SK-N-SH (cell line): ENCODE measurements around the gene AKTIP. TPM values are rescaled to one million over a fixed set of nuclear protein-coding genes. Genes with fewer than 3 reads are reported as not detected.

Source experiments
- CTCF ChIA-PET: fragments of 300-600, 350-600 bp; formaldehyde crosslinking; extraction: SDS; loops from one replicate; lab custom pipeline; 2021; lab: Yijun Ruan, JAX
- POLR2A ChIA-PET: fragments of 350-600 bp; sonication (Branson Sonifier 250); formaldehyde crosslinking; extraction: SDS; loops from one replicate; lab custom pipeline; 2020; ENCODE audit warnings: antibody characterized with exemption, inconsistent platforms; lab: Yijun Ruan, JAX
- DNase-seq: peaks from one replicate; pipeline ENCODE4 v3.0.0; 2012
- H2AFZ ChIP-seq: fragments of 200-600 bp; sonication (generic); 2 replicates; pipeline ENCODE4 v1.8.1; 2016; ENCODE audit warnings: antibody characterized with exemption, mild to moderate bottlenecking, low read depth
- H3F3A ChIP-seq: fragments of 200-600 bp; sonication (generic); replicated peaks from 2 replicates; pipeline ENCODE3; 2016; ENCODE audit warnings: antibody characterized with exemption, mild to moderate bottlenecking; ENCODE audit not compliant: insufficient read depth
- H3K27ac ChIP-seq, 2 experiments: fragments of 200-500 bp in 1 of 2; fragments of 200-600 bp in 1 of 2; sonication (Bioruptor generic) in 1 of 2; sonication (generic), shearing (Covaris generic) in 1 of 2; 2 replicates each; pipeline versions ENCODE4 v1.5.1 to v1.6.1; 2014 to 2016; ENCODE audit warnings: low read depth in 2 of 2, inconsistent platforms in 1 of 2, low read length in 1 of 2, mild to moderate bottlenecking in 1 of 2, mixed read lengths in 1 of 2
- H3K27me3 ChIP-seq: fragments of 200-600 bp; sonication (generic), shearing (Covaris generic); 2 replicates; pipeline ENCODE4 v1.6.1; 2016; ENCODE audit warnings: mixed run types; ENCODE audit not compliant: insufficient read depth
- H3K36me3 ChIP-seq, 2 experiments: fragments of 200-500 bp in 1 of 2; fragments of 200-600 bp in 1 of 2; sonication (Bioruptor generic) in 1 of 2; sonication (generic) in 1 of 2; replicated peaks in 1 of 2; 2 replicates each; pipeline versions ENCODE3 to v1.5.1; 2014 to 2016; ENCODE audit warnings: low read length in 1 of 2, mild to moderate bottlenecking in 1 of 2; ENCODE audit not compliant: insufficient read depth in 2 of 2, control insufficient read depth in 1 of 2
- H3K4me1 ChIP-seq, 2 experiments: fragments of 200-500 bp in 1 of 2; fragments of 200-600 bp in 1 of 2; sonication (Bioruptor generic) in 1 of 2; sonication (generic), shearing (Covaris generic) in 1 of 2; 2 replicates each; pipeline versions ENCODE4 v1.5.1 to v1.6.1; 2014 to 2016; ENCODE audit warnings: low read depth in 1 of 2, low read length in 1 of 2, mixed run types in 1 of 2; ENCODE audit not compliant: insufficient read depth in 2 of 2, control insufficient read depth in 1 of 2
- H3K4me2 ChIP-seq: fragments of 200-600 bp; sonication (generic), shearing (Covaris generic); 2 replicates; pipeline ENCODE4 v1.6.1; 2017; ENCODE audit warnings: mixed run types
- H3K4me3 ChIP-seq, 2 experiments: fragments of 200-500 bp in 1 of 2; fragments of 200-600 bp in 1 of 2; sonication (Bioruptor generic) in 1 of 2; sonication (generic), shearing (Covaris generic) in 1 of 2; 2 replicates each; pipeline versions ENCODE4 v1.5.1 to v1.8.1; 2014 to 2016; ENCODE audit warnings: low read depth in 2 of 2, inconsistent platforms in 1 of 2, low read length in 1 of 2, mild to moderate bottlenecking in 1 of 2, mixed read lengths in 1 of 2, moderate library complexity in 1 of 2
- H3K79me2 ChIP-seq: fragments of 200-600 bp; sonication (generic); 2 replicates; pipeline ENCODE4 v1.8.1; 2017; ENCODE audit warnings: mild to moderate bottlenecking; ENCODE audit not compliant: insufficient read depth
- H3K9ac ChIP-seq: fragments of 200-600 bp; sonication (generic); 2 replicates; pipeline ENCODE4 v1.6.1; 2017; ENCODE audit warnings: mixed run types
- H3K9me2 ChIP-seq: fragments of 200-600 bp; sonication (generic); 2 replicates; pipeline ENCODE4 v1.6.1; 2017; ENCODE audit warnings: mixed run types
- H3K9me3 ChIP-seq: fragments of 200-600 bp; sonication (generic); 2 replicates; pipeline ENCODE4 v1.6.1; 2017; ENCODE audit warnings: mixed run types, mild to moderate bottlenecking, moderate library complexity
- H4K20me1 ChIP-seq: fragments of 200-600 bp; sonication (generic); 2 replicates; pipeline ENCODE4 v1.6.1; 2017; ENCODE audit warnings: mild to moderate bottlenecking, mixed run types; ENCODE audit not compliant: insufficient read depth
- ELF1 ChIP-seq: IDR thresholded peaks from 2 replicates; pipeline ENCODE4 v1.4.0; 2012
- EP300 ChIP-seq, 2 experiments: IDR thresholded peaks; 2 replicates each; pipeline versions ENCODE4 v1.4.0 to v1.6.1; 2012; ENCODE audit warnings: borderline replicate concordance in 1 of 2, low read depth in 1 of 2, low read length in 1 of 2
- EZH2phosphoT487 ChIP-seq: fragments of 200-600 bp; sonication (generic); IDR thresholded peaks from 2 replicates; pipeline ENCODE4 v1.6.1; 2017; ENCODE audit warnings: low read depth, mixed run types, mild to moderate bottlenecking, antibody characterized with exemption, moderate library complexity, borderline replicate concordance
- FOSL2 ChIP-seq: IDR thresholded peaks from 2 replicates; pipeline ENCODE4 v1.4.0; 2012; ENCODE audit warnings: low read depth, mild to moderate bottlenecking, moderate library complexity, borderline replicate concordance
- FOXJ3 ChIP-seq: sonication (generic); formaldehyde crosslinking; IDR thresholded peaks from 2 replicates; pipeline ENCODE4 v1.5.1; 2020; ENCODE audit warnings: mild to moderate bottlenecking, missing genetic modification reagents
- FOXM1 ChIP-seq: IDR thresholded peaks from 2 replicates; pipeline ENCODE4 v1.4.0; 2012; ENCODE audit warnings: low read depth, mild to moderate bottlenecking
- GABPA ChIP-seq: IDR thresholded peaks from 2 replicates; pipeline ENCODE4 v1.4.0; 2012; ENCODE audit warnings: low read depth, mild to moderate bottlenecking
- JUND ChIP-seq: IDR thresholded peaks from 2 replicates; pipeline ENCODE4 v1.4.0; 2012
- MAX ChIP-seq: IDR thresholded peaks from 2 replicates; pipeline ENCODE4 v1.4.0; 2012; ENCODE audit warnings: low read depth
- MEF2A ChIP-seq: IDR thresholded peaks from 2 replicates; pipeline ENCODE4 v1.4.0; 2012; ENCODE audit warnings: low read depth, borderline replicate concordance
- NFIC ChIP-seq: IDR thresholded peaks from 2 replicates; pipeline ENCODE4 v1.4.0; 2012; ENCODE audit warnings: borderline replicate concordance
- NRF1 ChIP-seq: IDR thresholded peaks from 2 replicates; pipeline ENCODE4 v1.6.1; 2012; ENCODE audit warnings: low read depth, mild to moderate bottlenecking, low read length
- POLR2AphosphoS5 ChIP-seq: IDR thresholded peaks from 2 replicates; pipeline ENCODE4 v1.6.1; 2012; ENCODE audit warnings: low read depth, low read length
- RXRA ChIP-seq: IDR thresholded peaks from 2 replicates; pipeline ENCODE4 v1.4.0; 2012; ENCODE audit warnings: low read depth, mild to moderate bottlenecking, borderline replicate concordance
- SIN3A ChIP-seq: IDR thresholded peaks from 2 replicates; pipeline ENCODE4 v1.6.1; 2012; ENCODE audit warnings: low read depth, mild to moderate bottlenecking, low read length, moderate library complexity, borderline replicate concordance
- TAF1 ChIP-seq: IDR thresholded peaks from 2 replicates; pipeline ENCODE4 v1.6.1; 2012; ENCODE audit warnings: low read depth, mild to moderate bottlenecking, low read length, moderate library complexity, borderline replicate concordance
- TEAD4 ChIP-seq: IDR thresholded peaks from 2 replicates; pipeline ENCODE4 v1.4.0; 2012; ENCODE audit warnings: mild to moderate bottlenecking, borderline replicate concordance; ENCODE audit not compliant: insufficient read depth
- YY1 ChIP-seq: IDR thresholded peaks from 2 replicates; pipeline ENCODE4 v1.4.0; 2012; ENCODE audit warnings: low read depth, mild to moderate bottlenecking
- WGBS: methylation state at CpG from one replicate; pipeline ENCODE4 v1.1.6; 2017; ENCODE audit warnings: low lambda C conversion rate; 5-methylcytosine and 5-hydroxymethylcytosine counted together
- polyA plus RNA-seq, 3 experiments: library from polyadenylated mRNA; depleted of rRNA; stranded (reverse); fragments of >200 nt; gene quantifications; 2 replicates each; pipeline ENCODE4 v1.2.3, GENCODE V29; 2012
- TF ChIP-seq, protein P1 (sequence below): fragments of 200-600 bp; sonication (generic); IDR thresholded peaks from 2 replicates; pipeline ENCODE4 v1.6.1; 2017; ENCODE audit warnings: antibody characterized with exemption, mild to moderate bottlenecking, moderate library complexity
- TF ChIP-seq, protein P2 (sequence below): fragments of 150-350 bp; IDR thresholded peaks from 2 replicates; pipeline ENCODE4 v1.6.1; 2017; ENCODE audit warnings: antibody characterized with exemption, low read length, low read depth, borderline replicate concordance

Gene AKTIP
- polyA plus RNA-seq, 1 of the 3 experiments (the other 2 are of a cell fraction) = 21.0 TPM

DNA sequence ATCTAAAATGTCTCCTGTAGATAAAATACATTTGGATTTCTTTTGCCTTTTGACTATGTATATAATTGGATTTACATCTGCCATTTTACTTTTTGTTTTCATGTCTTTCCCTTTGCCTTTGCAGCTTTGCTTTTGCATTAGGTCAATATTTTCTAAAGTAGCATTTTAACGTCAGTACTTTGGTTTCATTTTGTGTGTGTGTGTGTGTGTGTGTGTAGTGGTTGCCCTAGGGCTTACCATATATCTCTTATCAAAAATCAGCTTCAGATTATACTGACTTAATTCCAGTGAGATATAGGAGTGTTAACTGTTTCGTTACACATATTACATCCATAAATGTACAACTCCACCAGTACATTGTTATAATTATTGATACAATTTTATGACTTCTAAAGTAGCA lies 26.1 kb downstream of the AKTIP start:
- Histone ChIP-seq H3K4me3 (no peak overlapping the region), H3F3A (no peaks in the 10 kb centered on the region), H3K9ac (no peak overlapping the region), H3K27me3 (no peaks in the 10 kb centered on the region), H3K27ac (no peak overlapping the region), H3K9me2 (no peaks in the 10 kb centered on the region), H3K4me2 (no peak overlapping the region), H3K9me3 (no peaks in the 10 kb centered on the region), H4K20me1 (no peaks in the 10 kb centered on the region), H3K36me3 (peaks cover 50 to 73% of the 10 kb centered on the region in 2 experiments), H3K79me2 (no peaks in the 10 kb centered on the region), H3K4me1 (no peaks in the 10 kb centered on the region), H2AFZ (no peak overlapping the region)
- TF ChIP-seq SIN3A = no peak
- no peak for TF ChIP-seq RXRA
- TF ChIP-seq, protein P1, sequence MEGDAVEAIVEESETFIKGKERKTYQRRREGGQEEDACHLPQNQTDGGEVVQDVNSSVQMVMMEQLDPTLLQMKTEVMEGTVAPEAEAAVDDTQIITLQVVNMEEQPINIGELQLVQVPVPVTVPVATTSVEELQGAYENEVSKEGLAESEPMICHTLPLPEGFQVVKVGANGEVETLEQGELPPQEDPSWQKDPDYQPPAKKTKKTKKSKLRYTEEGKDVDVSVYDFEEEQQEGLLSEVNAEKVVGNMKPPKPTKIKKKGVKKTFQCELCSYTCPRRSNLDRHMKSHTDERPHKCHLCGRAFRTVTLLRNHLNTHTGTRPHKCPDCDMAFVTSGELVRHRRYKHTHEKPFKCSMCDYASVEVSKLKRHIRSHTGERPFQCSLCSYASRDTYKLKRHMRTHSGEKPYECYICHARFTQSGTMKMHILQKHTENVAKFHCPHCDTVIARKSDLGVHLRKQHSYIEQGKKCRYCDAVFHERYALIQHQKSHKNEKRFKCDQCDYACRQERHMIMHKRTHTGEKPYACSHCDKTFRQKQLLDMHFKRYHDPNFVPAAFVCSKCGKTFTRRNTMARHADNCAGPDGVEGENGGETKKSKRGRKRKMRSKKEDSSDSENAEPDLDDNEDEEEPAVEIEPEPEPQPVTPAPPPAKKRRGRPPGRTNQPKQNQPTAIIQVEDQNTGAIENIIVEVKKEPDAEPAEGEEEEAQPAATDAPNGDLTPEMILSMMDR = no peak
- TF ChIP-seq NFIC = no peak
- TF ChIP-seq POLR2AphosphoS5 = no peak
- TF ChIP-seq TAF1 = no peak
- TF ChIP-seq EP300 (IDR thresholded peaks at IDR 0.05; ENCODE audit: borderline replicate concordance in 1 of 2, low read depth in 1 of 2, low read length in 1 of 2) = no peak
- TF ChIP-seq GABPA = no peak
- TF ChIP-seq MEF2A = no peak
- ChIA-PET POLR2A (no interaction called here), CTCF (no interaction called here)
- no peak for DNase-seq
- WGBS = 95% methylated on average over 2 of the region's 2 CpGs

- Histone ChIP-seq H3K27me3 (no peaks in the 10 kb centered on the region), H4K20me1 (no peaks in the 10 kb centered on the region), H3K79me2 (no peaks in the 10 kb centered on the region), H3K4me1 (peaks cover 0 to 6% of the 10 kb centered on the region in 2 experiments; a peak in 1 of 4 replicates), H3K4me3 (no peak overlapping the region), H3F3A (peaks cover 3% of the 10 kb centered on the region), H3K27ac (peak overlapping the region in 1 of 2 experiments; percentile 0; a peak in 1 of 4 replicates), H3K9me3 (no peaks in the 10 kb centered on the region), H3K9ac (no peak overlapping the region), H3K4me2 (no peak overlapping the region), H3K9me2 (no peaks in the 10 kb centered on the region), H2AFZ (no peak overlapping the region), H3K36me3 (peaks cover 29 to 50% of the 10 kb centered on the region in 2 experiments)
- 66% methylated on average over 6 of the region's 6 CpGs for WGBS
- no peak for DNase-seq
- ChIA-PET POLR2A (no interaction called here), CTCF (no interaction called here)
- TF ChIP-seq JUND (peak; percentile 40), FOXJ3 (CRISPR knock-in tag) (no peak), FOXM1 (no peak), NFIC (peak; percentile 73), EP300 (IDR thresholded peaks at IDR 0.05; ENCODE audit: borderline replicate concordance in 1 of 2, low read depth in 1 of 2, low read length in 1 of 2) (no peak), FOSL2 (peak; percentile 52; the same call in 1 of the 2 replicates), TEAD4 (no peak), ELF1 (no peak), TAF1 (no peak), NRF1 (no peak), MEF2A (no peak), MAX (no peak), GABPA (no peak), EZH2phosphoT487 (no peak), POLR2AphosphoS5 (no peak), YY1 (no peak)
- TF ChIP-seq, protein P1 = no peak
- TF ChIP-seq, protein P2, sequence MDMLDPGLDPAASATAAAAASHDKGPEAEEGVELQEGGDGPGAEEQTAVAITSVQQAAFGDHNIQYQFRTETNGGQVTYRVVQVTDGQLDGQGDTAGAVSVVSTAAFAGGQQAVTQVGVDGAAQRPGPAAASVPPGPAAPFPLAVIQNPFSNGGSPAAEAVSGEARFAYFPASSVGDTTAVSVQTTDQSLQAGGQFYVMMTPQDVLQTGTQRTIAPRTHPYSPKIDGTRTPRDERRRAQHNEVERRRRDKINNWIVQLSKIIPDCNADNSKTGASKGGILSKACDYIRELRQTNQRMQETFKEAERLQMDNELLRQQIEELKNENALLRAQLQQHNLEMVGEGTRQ = no peak
These were observed 37.3 kb downstream of the AKTIP start for GRCh38 chr16:53465606-53466280.
